Uterus (tissue), 2 donors: ENCODE measurements around the gene ACP6.

Source experiments
- POLR2A ChIP-seq, 2 donors: fragments of 450-650 bp; IDR thresholded peaks; one replicate each; pipeline ENCODE4 v1.6.1; 2016; ENCODE audit warnings: antibody characterized with exemption in 2 of 2, mild to moderate bottlenecking in 1 of 2, moderate library complexity in 1 of 2
- TF ChIP-seq, protein P1 (sequence below), 4 experiments: fragments of 200-600 bp in 2 of 4; fragments of 450-650 bp in 2 of 4; sonication (generic) in 2 of 4; IDR thresholded peaks; one replicate each; pipeline ENCODE4 v1.5.1; 2016 to 2019; ENCODE audit warnings: antibody characterized with exemption in 4 of 4, mild to moderate bottlenecking in 2 of 4, moderate library complexity in 1 of 4

DNA sequence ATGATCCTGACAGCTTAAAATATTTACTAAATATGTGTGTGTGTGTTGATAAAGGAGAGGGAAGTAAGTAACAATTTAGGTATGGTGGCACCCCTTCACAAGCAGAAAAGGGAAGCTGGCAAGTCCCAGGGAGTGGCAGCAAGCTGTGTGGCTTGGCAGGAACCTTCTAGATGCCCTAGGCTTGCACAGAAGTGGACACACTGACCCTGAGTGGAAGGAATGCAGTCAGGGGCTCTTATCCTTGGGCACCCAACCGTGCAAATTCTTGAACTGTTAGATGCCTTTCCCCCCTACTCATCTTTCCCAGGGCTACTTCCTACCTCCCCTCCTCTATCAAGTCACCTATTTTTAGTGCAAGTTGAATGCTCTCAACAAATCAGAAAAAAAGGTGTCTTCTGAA is 18.9 kb downstream of the ACP6 start:
- TF ChIP-seq, protein P1, sequence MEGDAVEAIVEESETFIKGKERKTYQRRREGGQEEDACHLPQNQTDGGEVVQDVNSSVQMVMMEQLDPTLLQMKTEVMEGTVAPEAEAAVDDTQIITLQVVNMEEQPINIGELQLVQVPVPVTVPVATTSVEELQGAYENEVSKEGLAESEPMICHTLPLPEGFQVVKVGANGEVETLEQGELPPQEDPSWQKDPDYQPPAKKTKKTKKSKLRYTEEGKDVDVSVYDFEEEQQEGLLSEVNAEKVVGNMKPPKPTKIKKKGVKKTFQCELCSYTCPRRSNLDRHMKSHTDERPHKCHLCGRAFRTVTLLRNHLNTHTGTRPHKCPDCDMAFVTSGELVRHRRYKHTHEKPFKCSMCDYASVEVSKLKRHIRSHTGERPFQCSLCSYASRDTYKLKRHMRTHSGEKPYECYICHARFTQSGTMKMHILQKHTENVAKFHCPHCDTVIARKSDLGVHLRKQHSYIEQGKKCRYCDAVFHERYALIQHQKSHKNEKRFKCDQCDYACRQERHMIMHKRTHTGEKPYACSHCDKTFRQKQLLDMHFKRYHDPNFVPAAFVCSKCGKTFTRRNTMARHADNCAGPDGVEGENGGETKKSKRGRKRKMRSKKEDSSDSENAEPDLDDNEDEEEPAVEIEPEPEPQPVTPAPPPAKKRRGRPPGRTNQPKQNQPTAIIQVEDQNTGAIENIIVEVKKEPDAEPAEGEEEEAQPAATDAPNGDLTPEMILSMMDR (IDR thresholded peaks at IDR 0.05) = no peak
- TF ChIP-seq POLR2A (IDR thresholded peaks at IDR 0.05) = no peak
